PFSK-1 (cell line): ENCODE measurements around the gene FGD2.

Experiments used
- FOXP2 ChIP-seq: optimal IDR thresholded peaks from 2 replicates; pipeline ENCODE3; 2011; ENCODE audit warnings: borderline replicate concordance, control low read depth, inconsistent platforms; ENCODE audit not compliant: insufficient read depth; ENCODE audit errors: extremely low read length, extremely low read depth
- POLR2AphosphoS5 ChIP-seq: IDR thresholded peaks from 2 replicates; pipeline ENCODE4 v1.6.1; 2012; ENCODE audit warnings: low read depth, mild to moderate bottlenecking, control low read depth, low read length, moderate library complexity
- SIN3A ChIP-seq: IDR thresholded peaks from 2 replicates; pipeline ENCODE4 v1.6.1; 2012; ENCODE audit warnings: mild to moderate bottlenecking, low read length, moderate library complexity, borderline replicate concordance; ENCODE audit not compliant: insufficient read depth
- TAF1 ChIP-seq: IDR thresholded peaks from 2 replicates; pipeline ENCODE4 v1.6.1; 2012; ENCODE audit warnings: low read length, control low read depth, borderline replicate concordance; ENCODE audit not compliant: insufficient read depth
- TF ChIP-seq, protein P1 (sequence below), 2 experiments: IDR thresholded peaks; 2 replicates each; pipeline versions ENCODE4 v1.6.1 to v1.8.0; 2011 to 2012; ENCODE audit warnings: low read depth in 2 of 2, low read length in 2 of 2, control low read depth in 1 of 2, inconsistent platforms in 1 of 2, mild to moderate bottlenecking in 1 of 2, moderate library complexity in 1 of 2; ENCODE audit not compliant: insufficient read depth in 1 of 2

Gene FGD2

DNA sequence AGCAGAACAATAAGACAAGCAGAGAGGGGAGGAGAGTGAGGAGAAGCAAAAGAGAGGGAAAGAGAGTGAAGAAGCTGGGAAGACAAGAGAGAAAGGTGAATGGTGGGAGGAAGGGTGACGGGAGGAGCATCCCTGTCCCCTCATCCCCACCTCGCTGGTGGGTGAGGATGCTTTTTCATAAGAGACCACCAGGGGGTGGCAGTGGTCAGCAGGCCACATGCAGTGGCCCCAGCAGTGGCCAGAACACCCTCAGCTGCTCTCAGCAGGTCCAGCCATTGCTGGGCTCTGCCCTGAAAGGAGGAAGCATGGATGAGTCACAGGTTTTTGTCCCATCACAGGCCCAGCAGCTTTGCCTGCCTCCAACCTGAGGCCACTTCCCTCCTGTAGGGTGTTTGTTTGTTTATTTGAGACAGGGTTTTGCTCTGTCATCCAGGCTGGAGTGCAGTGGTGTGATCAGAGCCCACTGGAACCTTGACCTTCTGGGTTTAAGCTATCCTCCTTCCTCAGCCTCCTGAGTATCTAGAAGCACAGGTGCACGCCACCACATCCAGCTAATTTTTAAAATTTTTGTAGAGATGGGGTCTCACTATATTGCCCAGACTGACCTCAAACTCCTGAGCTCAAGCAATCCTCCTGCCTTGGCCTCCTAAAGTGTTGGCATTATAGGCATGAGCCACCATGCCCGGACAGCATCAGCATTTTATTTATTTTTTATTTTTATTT lies 24.0 kb downstream of the FGD2 start:
- peak; percentile 90 for TF ChIP-seq FOXP2
- no peak for TF ChIP-seq POLR2AphosphoS5
- no peak for TF ChIP-seq SIN3A
- TF ChIP-seq, protein P1, sequence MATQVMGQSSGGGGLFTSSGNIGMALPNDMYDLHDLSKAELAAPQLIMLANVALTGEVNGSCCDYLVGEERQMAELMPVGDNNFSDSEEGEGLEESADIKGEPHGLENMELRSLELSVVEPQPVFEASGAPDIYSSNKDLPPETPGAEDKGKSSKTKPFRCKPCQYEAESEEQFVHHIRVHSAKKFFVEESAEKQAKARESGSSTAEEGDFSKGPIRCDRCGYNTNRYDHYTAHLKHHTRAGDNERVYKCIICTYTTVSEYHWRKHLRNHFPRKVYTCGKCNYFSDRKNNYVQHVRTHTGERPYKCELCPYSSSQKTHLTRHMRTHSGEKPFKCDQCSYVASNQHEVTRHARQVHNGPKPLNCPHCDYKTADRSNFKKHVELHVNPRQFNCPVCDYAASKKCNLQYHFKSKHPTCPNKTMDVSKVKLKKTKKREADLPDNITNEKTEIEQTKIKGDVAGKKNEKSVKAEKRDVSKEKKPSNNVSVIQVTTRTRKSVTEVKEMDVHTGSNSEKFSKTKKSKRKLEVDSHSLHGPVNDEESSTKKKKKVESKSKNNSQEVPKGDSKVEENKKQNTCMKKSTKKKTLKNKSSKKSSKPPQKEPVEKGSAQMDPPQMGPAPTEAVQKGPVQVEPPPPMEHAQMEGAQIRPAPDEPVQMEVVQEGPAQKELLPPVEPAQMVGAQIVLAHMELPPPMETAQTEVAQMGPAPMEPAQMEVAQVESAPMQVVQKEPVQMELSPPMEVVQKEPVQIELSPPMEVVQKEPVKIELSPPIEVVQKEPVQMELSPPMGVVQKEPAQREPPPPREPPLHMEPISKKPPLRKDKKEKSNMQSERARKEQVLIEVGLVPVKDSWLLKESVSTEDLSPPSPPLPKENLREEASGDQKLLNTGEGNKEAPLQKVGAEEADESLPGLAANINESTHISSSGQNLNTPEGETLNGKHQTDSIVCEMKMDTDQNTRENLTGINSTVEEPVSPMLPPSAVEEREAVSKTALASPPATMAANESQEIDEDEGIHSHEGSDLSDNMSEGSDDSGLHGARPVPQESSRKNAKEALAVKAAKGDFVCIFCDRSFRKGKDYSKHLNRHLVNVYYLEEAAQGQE (IDR thresholded peaks at IDR 0.05; ENCODE audit: insufficient read depth in 1 of 2, low read depth in 2 of 2, low read length in 2 of 2), result no peak
- no peak for TF ChIP-seq TAF1

DNA sequence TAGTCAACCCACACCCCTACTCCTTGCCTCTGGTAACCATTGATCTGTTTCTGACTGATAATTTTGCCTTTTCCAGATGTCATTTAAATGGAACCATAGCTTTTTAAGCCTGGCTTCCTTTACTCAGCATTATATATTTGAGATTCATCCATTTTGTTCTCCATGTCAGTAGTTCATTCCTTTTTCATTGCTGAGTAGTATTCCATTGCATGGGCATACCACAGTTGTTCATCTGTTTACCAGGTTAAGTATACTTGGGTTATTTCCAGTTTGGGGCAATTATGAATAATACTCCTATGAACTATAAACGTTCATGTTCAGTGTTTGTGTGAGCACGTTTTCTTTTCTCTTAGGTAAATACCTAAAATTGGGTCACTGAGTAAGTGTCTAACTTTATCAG lies 25.1 kb downstream of the FGD2 start:
- TF ChIP-seq POLR2AphosphoS5, result no peak
- no peak for TF ChIP-seq SIN3A
- no peak for TF ChIP-seq FOXP2
- TF ChIP-seq, protein P1 (IDR thresholded peaks at IDR 0.05; ENCODE audit: insufficient read depth in 1 of 2, low read depth in 2 of 2, low read length in 2 of 2), result no peak
- TF ChIP-seq TAF1, result no peak

DNA sequence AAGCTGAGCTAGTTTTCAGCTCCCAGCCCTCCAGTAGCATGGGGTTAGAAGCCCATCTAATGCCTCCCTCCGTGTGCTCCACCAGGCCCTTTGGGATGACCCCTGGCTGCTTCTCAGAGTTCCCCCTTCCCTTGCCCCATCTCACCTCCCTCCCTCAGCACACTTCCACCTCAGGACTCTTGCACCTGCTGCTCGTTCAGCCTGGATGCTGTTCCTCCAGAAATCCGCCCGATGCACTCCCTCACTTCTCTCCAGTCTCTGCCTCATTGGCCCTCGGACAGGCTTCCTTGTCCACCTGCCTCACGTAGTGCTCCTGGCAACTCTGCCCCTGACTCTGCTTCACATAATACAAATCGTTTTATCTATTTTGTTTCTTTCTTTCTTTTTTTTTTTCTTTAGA lies 26.8 kb downstream of the FGD2 start:
- TF ChIP-seq, protein P1 (IDR thresholded peaks at IDR 0.05; ENCODE audit: insufficient read depth in 1 of 2, low read depth in 2 of 2, low read length in 2 of 2), result no peak
- TF ChIP-seq POLR2AphosphoS5 (no peak), FOXP2 (no peak), TAF1 (no peak), SIN3A (no peak)

DNA sequence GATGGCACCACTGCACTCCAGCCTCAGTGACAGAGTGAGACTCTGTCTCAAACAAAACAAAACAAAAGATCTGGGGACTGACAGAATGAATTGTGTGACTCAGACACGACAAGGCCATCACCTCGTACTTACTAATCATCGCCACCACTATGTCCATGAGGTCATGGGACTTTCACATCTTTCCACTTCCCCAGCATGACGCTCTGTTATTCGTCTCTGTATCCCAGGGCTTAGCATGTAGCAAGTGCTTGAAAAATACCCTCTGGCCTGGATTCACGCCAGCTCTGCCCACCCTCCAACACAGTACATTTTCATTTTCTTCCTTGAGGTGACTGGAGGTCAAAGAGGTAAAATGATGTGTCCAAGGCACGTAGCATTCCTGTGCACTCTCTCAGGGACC lies 27.8 kb downstream of the FGD2 start:
- TF ChIP-seq TAF1 (no peak), POLR2AphosphoS5 (no peak), SIN3A (no peak), FOXP2 (no peak)
- TF ChIP-seq, protein P1 (IDR thresholded peaks at IDR 0.05; ENCODE audit: insufficient read depth in 1 of 2, low read depth in 2 of 2, low read length in 2 of 2), result no peak
